Gastroesophageal sphincter (tissue), 3 donors: ENCODE data around the gene FBXW7.

Source experiments
- POLR2A ChIP-seq, 2 donors: fragments of 450-650 bp; IDR thresholded peaks; one replicate each; pipeline ENCODE4 v1.6.1; 2017; ENCODE audit warnings: antibody characterized with exemption in 2 of 2, mild to moderate bottlenecking in 2 of 2, moderate library complexity in 1 of 2
- TF ChIP-seq, protein P1 (sequence below), 4 experiments: fragments of 200-600 bp in 2 of 4; fragments of 450-650 bp in 2 of 4; sonication (generic) in 1 of 4; IDR thresholded peaks; one replicate each; pipeline ENCODE4 v1.5.1; 2017 to 2019; ENCODE audit warnings: antibody characterized with exemption in 4 of 4, mild to moderate bottlenecking in 2 of 4, moderate library complexity in 2 of 4

DNA sequence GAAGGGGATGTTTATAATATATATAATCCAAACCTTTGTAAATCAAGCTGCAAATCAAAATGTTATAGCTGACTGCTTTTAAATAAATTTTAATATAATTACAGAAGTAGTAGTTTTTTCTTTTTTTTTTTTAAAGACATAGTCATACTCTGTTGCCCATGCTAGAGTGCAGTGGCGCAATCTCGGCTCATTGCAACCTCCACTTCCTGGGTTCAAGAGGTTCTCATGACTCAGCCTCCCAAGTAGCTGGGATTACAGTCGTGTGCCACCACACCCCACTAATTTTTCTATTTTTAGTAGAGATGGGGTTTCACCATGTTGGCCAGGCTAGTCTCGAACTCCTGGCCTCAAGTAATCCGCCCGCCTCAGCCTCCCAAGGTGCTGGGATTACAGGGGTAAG, 178.7 kb downstream of the FBXW7 start:
- no peak for TF ChIP-seq POLR2A (IDR thresholded peaks at IDR 0.05)
- TF ChIP-seq, protein P1, sequence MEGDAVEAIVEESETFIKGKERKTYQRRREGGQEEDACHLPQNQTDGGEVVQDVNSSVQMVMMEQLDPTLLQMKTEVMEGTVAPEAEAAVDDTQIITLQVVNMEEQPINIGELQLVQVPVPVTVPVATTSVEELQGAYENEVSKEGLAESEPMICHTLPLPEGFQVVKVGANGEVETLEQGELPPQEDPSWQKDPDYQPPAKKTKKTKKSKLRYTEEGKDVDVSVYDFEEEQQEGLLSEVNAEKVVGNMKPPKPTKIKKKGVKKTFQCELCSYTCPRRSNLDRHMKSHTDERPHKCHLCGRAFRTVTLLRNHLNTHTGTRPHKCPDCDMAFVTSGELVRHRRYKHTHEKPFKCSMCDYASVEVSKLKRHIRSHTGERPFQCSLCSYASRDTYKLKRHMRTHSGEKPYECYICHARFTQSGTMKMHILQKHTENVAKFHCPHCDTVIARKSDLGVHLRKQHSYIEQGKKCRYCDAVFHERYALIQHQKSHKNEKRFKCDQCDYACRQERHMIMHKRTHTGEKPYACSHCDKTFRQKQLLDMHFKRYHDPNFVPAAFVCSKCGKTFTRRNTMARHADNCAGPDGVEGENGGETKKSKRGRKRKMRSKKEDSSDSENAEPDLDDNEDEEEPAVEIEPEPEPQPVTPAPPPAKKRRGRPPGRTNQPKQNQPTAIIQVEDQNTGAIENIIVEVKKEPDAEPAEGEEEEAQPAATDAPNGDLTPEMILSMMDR (IDR thresholded peaks at IDR 0.05), result no peak
